ENCODE measurements around the gene STXBP6.

DNA sequence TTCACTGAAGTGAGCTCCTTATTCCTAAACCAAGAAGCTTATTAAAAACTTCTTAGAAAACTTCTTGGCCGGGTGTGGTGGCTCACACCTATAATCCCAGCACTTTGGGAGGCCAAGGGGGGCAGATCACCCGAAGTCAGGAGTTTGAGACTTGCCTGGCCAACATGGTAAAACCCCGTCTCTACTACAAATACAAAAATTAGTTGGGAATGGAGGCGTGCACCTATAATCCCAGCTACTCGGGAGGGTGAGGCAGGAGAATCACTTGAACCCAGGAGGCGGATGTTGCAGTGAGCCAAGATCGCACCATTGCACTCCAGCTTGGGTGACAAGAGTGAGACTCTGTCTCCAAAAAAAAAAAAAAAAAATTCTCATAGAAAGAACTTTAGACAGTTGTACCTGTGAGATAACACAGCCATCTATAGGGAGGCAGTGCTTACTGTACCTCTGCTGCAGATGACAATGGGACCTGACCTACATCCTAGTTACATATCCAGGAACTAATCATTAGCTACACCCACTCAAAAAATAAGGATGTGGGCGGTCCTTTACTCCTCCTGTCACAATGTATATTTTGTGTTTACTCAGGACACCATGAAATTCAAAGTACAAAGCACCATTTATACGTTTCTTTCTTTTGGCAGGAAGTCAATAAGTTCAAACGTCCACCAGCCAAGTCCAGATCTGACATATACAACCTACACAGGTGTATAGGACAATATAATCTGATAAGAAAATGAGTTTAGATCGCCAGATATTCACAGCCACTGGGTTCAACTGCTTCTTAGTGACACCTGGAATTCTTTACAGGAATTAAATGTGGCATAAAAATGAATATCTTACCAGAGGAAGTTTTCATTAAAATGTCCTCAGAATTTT lies 14.9 kb downstream of the STXBP6 start:
- TF ChIP-seq, protein P1, sequence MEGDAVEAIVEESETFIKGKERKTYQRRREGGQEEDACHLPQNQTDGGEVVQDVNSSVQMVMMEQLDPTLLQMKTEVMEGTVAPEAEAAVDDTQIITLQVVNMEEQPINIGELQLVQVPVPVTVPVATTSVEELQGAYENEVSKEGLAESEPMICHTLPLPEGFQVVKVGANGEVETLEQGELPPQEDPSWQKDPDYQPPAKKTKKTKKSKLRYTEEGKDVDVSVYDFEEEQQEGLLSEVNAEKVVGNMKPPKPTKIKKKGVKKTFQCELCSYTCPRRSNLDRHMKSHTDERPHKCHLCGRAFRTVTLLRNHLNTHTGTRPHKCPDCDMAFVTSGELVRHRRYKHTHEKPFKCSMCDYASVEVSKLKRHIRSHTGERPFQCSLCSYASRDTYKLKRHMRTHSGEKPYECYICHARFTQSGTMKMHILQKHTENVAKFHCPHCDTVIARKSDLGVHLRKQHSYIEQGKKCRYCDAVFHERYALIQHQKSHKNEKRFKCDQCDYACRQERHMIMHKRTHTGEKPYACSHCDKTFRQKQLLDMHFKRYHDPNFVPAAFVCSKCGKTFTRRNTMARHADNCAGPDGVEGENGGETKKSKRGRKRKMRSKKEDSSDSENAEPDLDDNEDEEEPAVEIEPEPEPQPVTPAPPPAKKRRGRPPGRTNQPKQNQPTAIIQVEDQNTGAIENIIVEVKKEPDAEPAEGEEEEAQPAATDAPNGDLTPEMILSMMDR (IDR thresholded peaks at IDR 0.05) = peak in 2 of 6 experiments; percentile 10 to 26
- no peak for TF ChIP-seq POLR2A (IDR thresholded peaks at IDR 0.05)
